HepG2 (cell line): ENCODE measurements around the gene SMO. TPM values are rescaled to one million over a fixed set of nuclear protein-coding genes. Genes with fewer than 3 reads are reported as not detected.
A peak's percentile ranks its signal among the peaks of the same experiment; 100 is the strongest.

Experiments used
- ARNT ChIP-seq: fragments of 450-650 bp; IDR thresholded peaks from 2 replicates; pipeline ENCODE4 v1.6.1; 2017
- CBFB ChIP-seq: sonication (generic); formaldehyde crosslinking; IDR thresholded peaks from 2 replicates; pipeline ENCODE4 v1.4.0; 2020; ENCODE audit warnings: missing genetic modification reagents
- HMG20B ChIP-seq: conservative IDR thresholded peaks from 2 replicates; pipeline ENCODE4 v1.6.1; 2016; ENCODE audit warnings: missing genetic modification reagents, missing compliant biosample characterization
- HOXA3 ChIP-seq: sonication (generic); formaldehyde crosslinking; IDR thresholded peaks from 2 replicates; pipeline ENCODE4 v1.5.0; 2020; ENCODE audit warnings: missing genetic modification reagents
- KDM3A ChIP-seq: IDR thresholded peaks from 2 replicates; pipeline ENCODE4 v1.6.1; 2018; ENCODE audit warnings: low read depth, missing compliant biosample characterization
- TCF7L2 ChIP-seq: IDR thresholded peaks from 2 replicates; pipeline ENCODE4 v1.6.1; 2011; ENCODE audit warnings: mild to moderate bottlenecking, low read depth, low read length, moderate library complexity
- YEATS4 ChIP-seq: sonication (generic); formaldehyde crosslinking; IDR thresholded peaks from 2 replicates; pipeline ENCODE4 v1.4.0; 2020; ENCODE audit warnings: missing genetic modification reagents, borderline replicate concordance
- ZNF34 ChIP-seq: sonication (generic); formaldehyde crosslinking; IDR thresholded peaks from 2 replicates; pipeline ENCODE4 v1.4.0; 2020; ENCODE audit warnings: mild to moderate bottlenecking, missing genetic modification reagents, borderline replicate concordance
- ZNF407 ChIP-seq: sonication (generic); formaldehyde crosslinking; IDR thresholded peaks from one replicate; pipeline ENCODE4 v1.5.1; 2020; ENCODE audit warnings: mild to moderate bottlenecking, missing genetic modification reagents; ENCODE audit errors: not compliant biosample characterization
- ZNF75D ChIP-seq: sonication (generic); formaldehyde crosslinking; IDR thresholded peaks from 2 replicates; pipeline ENCODE4 v1.8.1; 2023; ENCODE audit warnings: missing genetic modification reagents, mild to moderate bottlenecking, borderline replicate concordance
- ZNF816 ChIP-seq: sonication (generic); formaldehyde crosslinking; IDR thresholded peaks from 2 replicates; pipeline ENCODE4 v1.8.0; 2022; ENCODE audit warnings: missing genetic modification reagents, mild to moderate bottlenecking, borderline replicate concordance
- polyA plus RNA-seq, 8 experiments: library from polyadenylated mRNA; depleted of rRNA in 3 of 8; stranded (reverse) in 7 of 8; unstranded in 1 of 8; fragments of >200 nt; fragmentation: Illumina TruSeq in 4 of 8; extraction: Trizol in 4 of 8; gene quantifications; 2 replicates each; pipeline versions ENCODE4 v1.2.1 to v1.2.3, GENCODE V29; 2011 to 2016; ENCODE audit warnings: low read depth in 4 of 8, missing spikeins in 1 of 8, mixed read lengths in 1 of 8; ENCODE audit not compliant: insufficient read depth in 1 of 8
- total RNA-seq, 5 experiments: library from RNA; depleted of rRNA; stranded (reverse); fragments of >200 nt; fragmentation: Illumina TruSeq; extraction: Trizol; gene quantifications; 2 replicates each; pipeline ENCODE4 v1.2.3, GENCODE V29; 2016; ENCODE audit warnings: low read depth in 1 of 5
- TF ChIP-seq, protein P1 (sequence below): sonication (generic); formaldehyde crosslinking; IDR thresholded peaks from 2 replicates; pipeline ENCODE4 v1.4.0; 2020; ENCODE audit warnings: missing genetic modification reagents
- TF ChIP-seq, protein P2 (sequence below): sonication (generic); formaldehyde crosslinking; IDR thresholded peaks from 2 replicates; pipeline ENCODE4 v1.5.0; 2020; ENCODE audit warnings: mild to moderate bottlenecking, missing genetic modification reagents

The SMO gene
- total and polyA plus RNA-seq, 2 of the 13 experiments (the other 11 are each of a cell fraction or from before 2014, with no cell fraction given) = 23.8 to 32.3 TPM

DNA sequence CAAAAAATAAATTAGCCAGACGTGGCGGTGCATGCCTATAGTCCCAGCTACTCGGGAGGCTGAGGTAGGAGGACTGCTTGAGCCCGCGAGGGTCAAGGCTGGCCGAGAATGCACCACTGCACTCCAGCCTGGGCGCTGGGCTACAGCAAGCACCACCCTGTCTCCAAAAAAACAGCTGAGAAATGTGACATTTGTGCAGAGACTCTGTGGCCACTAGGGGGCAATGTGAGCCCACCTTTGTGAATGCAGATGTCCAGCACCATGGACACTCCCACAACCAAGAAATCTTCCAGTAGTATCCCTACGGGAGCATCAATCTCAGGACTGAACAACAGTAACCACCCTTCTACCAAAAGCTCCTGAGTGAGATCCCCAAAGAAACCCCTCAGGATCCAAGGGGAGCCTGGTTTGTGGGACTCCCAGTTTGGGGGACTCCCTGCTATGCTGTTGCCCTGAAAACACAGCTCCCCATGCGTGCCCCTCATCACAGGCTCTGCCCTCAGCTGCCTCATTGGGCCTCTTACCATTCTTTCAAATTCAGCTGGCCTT, 30.2 kb downstream of the SMO start (continued):
- TF ChIP-seq, protein P1, sequence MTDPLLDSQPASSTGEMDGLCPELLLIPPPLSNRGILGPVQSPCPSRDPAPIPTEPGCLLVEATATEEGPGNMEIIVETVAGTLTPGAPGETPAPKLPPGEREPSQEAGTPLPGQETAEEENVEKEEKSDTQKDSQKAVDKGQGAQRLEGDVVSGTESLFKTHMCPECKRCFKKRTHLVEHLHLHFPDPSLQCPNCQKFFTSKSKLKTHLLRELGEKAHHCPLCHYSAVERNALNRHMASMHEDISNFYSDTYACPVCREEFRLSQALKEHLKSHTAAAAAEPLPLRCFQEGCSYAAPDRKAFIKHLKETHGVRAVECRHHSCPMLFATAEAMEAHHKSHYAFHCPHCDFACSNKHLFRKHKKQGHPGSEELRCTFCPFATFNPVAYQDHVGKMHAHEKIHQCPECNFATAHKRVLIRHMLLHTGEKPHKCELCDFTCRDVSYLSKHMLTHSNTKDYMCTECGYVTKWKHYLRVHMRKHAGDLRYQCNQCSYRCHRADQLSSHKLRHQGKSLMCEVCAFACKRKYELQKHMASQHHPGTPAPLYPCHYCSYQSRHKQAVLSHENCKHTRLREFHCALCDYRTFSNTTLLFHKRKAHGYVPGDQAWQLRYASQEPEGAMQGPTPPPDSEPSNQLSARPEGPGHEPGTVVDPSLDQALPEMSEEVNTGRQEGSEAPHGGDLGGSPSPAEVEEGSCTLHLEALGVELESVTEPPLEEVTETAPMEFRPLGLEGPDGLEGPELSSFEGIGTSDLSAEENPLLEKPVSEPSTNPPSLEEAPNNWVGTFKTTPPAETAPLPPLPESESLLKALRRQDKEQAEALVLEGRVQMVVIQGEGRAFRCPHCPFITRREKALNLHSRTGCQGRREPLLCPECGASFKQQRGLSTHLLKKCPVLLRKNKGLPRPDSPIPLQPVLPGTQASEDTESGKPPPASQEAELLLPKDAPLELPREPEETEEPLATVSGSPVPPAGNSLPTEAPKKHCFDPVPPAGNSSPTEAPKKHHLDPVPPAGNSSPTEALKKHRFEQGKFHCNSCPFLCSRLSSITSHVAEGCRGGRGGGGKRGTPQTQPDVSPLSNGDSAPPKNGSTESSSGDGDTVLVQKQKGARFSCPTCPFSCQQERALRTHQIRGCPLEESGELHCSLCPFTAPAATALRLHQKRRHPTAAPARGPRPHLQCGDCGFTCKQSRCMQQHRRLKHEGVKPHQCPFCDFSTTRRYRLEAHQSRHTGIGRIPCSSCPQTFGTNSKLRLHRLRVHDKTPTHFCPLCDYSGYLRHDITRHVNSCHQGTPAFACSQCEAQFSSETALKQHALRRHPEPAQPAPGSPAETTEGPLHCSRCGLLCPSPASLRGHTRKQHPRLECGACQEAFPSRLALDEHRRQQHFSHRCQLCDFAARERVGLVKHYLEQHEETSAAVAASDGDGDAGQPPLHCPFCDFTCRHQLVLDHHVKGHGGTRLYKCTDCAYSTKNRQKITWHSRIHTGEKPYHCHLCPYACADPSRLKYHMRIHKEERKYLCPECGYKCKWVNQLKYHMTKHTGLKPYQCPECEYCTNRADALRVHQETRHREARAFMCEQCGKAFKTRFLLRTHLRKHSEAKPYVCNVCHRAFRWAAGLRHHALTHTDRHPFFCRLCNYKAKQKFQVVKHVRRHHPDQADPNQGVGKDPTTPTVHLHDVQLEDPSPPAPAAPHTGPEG (CRISPR knock-in tag) = no peak
- no peak for TF ChIP-seq ZNF34 (CRISPR knock-in tag)
- no peak for TF ChIP-seq YEATS4
- TF ChIP-seq ZNF75D = no peak
- no peak for TF ChIP-seq TCF7L2
- no peak for TF ChIP-seq ARNT
- TF ChIP-seq ZNF407 (CRISPR knock-in tag) = peak; percentile 40
- TF ChIP-seq HMG20B = no peak
- TF ChIP-seq HOXA3 (CRISPR knock-in tag) = peak; percentile 22; the same call in 1 of the 2 replicates
- no peak for TF ChIP-seq ZNF816
- no peak for TF ChIP-seq CBFB (CRISPR knock-in tag)
- peak; percentile 66; the same call in 1 of the 2 replicates for TF ChIP-seq KDM3A (CRISPR knock-in tag)
- TF ChIP-seq, protein P2, sequence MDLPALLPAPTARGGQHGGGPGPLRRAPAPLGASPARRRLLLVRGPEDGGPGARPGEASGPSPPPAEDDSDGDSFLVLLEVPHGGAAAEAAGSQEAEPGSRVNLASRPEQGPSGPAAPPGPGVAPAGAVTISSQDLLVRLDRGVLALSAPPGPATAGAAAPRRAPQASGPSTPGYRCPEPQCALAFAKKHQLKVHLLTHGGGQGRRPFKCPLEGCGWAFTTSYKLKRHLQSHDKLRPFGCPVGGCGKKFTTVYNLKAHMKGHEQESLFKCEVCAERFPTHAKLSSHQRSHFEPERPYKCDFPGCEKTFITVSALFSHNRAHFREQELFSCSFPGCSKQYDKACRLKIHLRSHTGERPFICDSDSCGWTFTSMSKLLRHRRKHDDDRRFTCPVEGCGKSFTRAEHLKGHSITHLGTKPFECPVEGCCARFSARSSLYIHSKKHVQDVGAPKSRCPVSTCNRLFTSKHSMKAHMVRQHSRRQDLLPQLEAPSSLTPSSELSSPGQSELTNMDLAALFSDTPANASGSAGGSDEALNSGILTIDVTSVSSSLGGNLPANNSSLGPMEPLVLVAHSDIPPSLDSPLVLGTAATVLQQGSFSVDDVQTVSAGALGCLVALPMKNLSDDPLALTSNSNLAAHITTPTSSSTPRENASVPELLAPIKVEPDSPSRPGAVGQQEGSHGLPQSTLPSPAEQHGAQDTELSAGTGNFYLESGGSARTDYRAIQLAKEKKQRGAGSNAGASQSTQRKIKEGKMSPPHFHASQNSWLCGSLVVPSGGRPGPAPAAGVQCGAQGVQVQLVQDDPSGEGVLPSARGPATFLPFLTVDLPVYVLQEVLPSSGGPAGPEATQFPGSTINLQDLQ (CRISPR knock-in tag) = no peak
